HUES6 (cell line): ENCODE data around the gene DKKL1.

Experiments used
- H3K27ac ChIP-seq: 2 replicates; pipeline ENCODE4 v1.7.0; 2013; ENCODE audit warnings: low read depth, mild to moderate bottlenecking, low read length, inconsistent platforms
- H3K27me3 ChIP-seq: 2 replicates; pipeline ENCODE4 v1.6.1; 2013; ENCODE audit warnings: low read length; ENCODE audit not compliant: control insufficient read depth, insufficient read depth
- H3K36me3 ChIP-seq: 2 replicates; pipeline ENCODE4 v1.6.1; 2013; ENCODE audit warnings: low read length; ENCODE audit not compliant: control insufficient read depth, insufficient read depth
- H3K4me1 ChIP-seq: 2 replicates; pipeline ENCODE4 v1.6.1; 2013; ENCODE audit warnings: low read length; ENCODE audit not compliant: control insufficient read depth, insufficient read depth
- H3K4me3 ChIP-seq: 2 replicates; pipeline ENCODE4 v1.5.1; 2013; ENCODE audit warnings: low read depth, low read length
- H3K9ac ChIP-seq: one replicate; pipeline ENCODE4 v1.6.1; 2013; ENCODE audit warnings: mild to moderate bottlenecking, low read length
- H3K9me3 ChIP-seq: 2 replicates; pipeline ENCODE4 v1.6.1; 2013; ENCODE audit warnings: low read depth, low read length; ENCODE audit not compliant: control insufficient read depth, insufficient read depth

The DKKL1 gene

GRCh38 chr19:49417088-49417487 is 53.4 kb downstream of the DKKL1 start:
- Histone ChIP-seq H3K9me3 (no peaks in the 10 kb centered on the region), H3K4me1 (peaks cover 38% of the 10 kb centered on the region), H3K4me3 (no peak overlapping the region), H3K27ac (no peak overlapping the region), H3K27me3 (peaks cover 29% of the 10 kb centered on the region), H3K36me3 (no peaks in the 10 kb centered on the region), H3K9ac (no peak overlapping the region)

GRCh38 chr19:49418511-49418910 is 54.8 kb downstream of the DKKL1 start:
- Histone ChIP-seq H3K27ac (no peak overlapping the region), H3K27me3 (peaks cover 43% of the 10 kb centered on the region), H3K36me3 (no peaks in the 10 kb centered on the region), H3K9ac (no peak overlapping the region), H3K4me3 (no peak overlapping the region), H3K4me1 (peaks cover 33% of the 10 kb centered on the region), H3K9me3 (no peaks in the 10 kb centered on the region)

GRCh38 chr19:49419173-49419572 is 55.5 kb downstream of the DKKL1 start:
- Histone ChIP-seq H3K36me3 (no peaks in the 10 kb centered on the region), H3K4me3 (no peak overlapping the region), H3K9me3 (no peaks in the 10 kb centered on the region), H3K27me3 (peaks cover 49% of the 10 kb centered on the region), H3K27ac (no peak overlapping the region), H3K4me1 (peaks cover 35% of the 10 kb centered on the region), H3K9ac (no peak overlapping the region)

GRCh38 chr19:49420227-49420626 is 56.5 kb downstream of the DKKL1 start:
- no peak overlapping the region for H3K9ac ChIP-seq
- no peak overlapping the region for H3K27ac ChIP-seq
- peaks cover 33% of the 10 kb centered on the region for H3K4me1 ChIP-seq
- H3K9me3 ChIP-seq: no peaks in the 10 kb centered on the region
- peaks cover 60% of the 10 kb centered on the region for H3K27me3 ChIP-seq
- no peak overlapping the region for H3K4me3 ChIP-seq
- H3K36me3 ChIP-seq: no peaks in the 10 kb centered on the region

GRCh38 chr19:49421039-49421877 is 57.6 kb downstream of the DKKL1 start:
- H3K27ac ChIP-seq: no peak overlapping the region
- peak overlapping the region; percentile 35 for H3K4me3 ChIP-seq
- H3K9ac ChIP-seq: no peak overlapping the region
- H3K4me1 ChIP-seq: peaks cover 35% of the 10 kb centered on the region
- H3K27me3 ChIP-seq: peaks cover 70% of the 10 kb centered on the region
- no peaks in the 10 kb centered on the region for H3K36me3 ChIP-seq
- no peaks in the 10 kb centered on the region for H3K9me3 ChIP-seq

- Histone ChIP-seq H3K9me3 (no peaks in the 10 kb centered on the region), H3K36me3 (no peaks in the 10 kb centered on the region), H3K4me1 (peaks cover 38% of the 10 kb centered on the region), H3K4me3 (no peak overlapping the region), H3K27me3 (peaks cover 76% of the 10 kb centered on the region), H3K27ac (no peak overlapping the region), H3K9ac (no peak overlapping the region)
Measured at GRCh38 chr19:49421878-49422202, 58.2 kb downstream of the DKKL1 start.

- no peaks in the 10 kb centered on the region for H3K9me3 ChIP-seq
- no peaks in the 10 kb centered on the region for H3K36me3 ChIP-seq
- H3K9ac ChIP-seq: no peak overlapping the region
- H3K4me1 ChIP-seq: peaks cover 35% of the 10 kb centered on the region
- H3K27ac ChIP-seq: no peak overlapping the region
- H3K4me3 ChIP-seq: peak overlapping the region; percentile 51
- H3K27me3 ChIP-seq: peaks cover 83% of the 10 kb centered on the region
Measured at GRCh38 chr19:49422407-49423070, 58.9 kb downstream of the DKKL1 start.

GRCh38 chr19:49423071-49423984 is 59.7 kb downstream of the DKKL1 start, which contains the start of gene PTH2:
Gene PTH2 (minus strand): TSS chr19:49423441. CDS start chr19:49423339, 102 bp downstream.
- H3K36me3 ChIP-seq: no peaks in the 10 kb centered on the region
- H3K4me3 ChIP-seq: peak within 1 kb of the TSS; percentile 51
- H3K9ac ChIP-seq: no peak within 1 kb of the TSS
- no peaks in the 10 kb centered on the region for H3K9me3 ChIP-seq
- no peak within 1 kb of the TSS for H3K27ac ChIP-seq
- H3K27me3 ChIP-seq: peaks cover 86% of the 10 kb centered on the region
- peaks cover 39% of the 10 kb centered on the region for H3K4me1 ChIP-seq

- no peaks in the 10 kb centered on the region for H3K9me3 ChIP-seq
- no peak overlapping the region for H3K27ac ChIP-seq
- peaks cover 92% of the 10 kb centered on the region for H3K27me3 ChIP-seq
Measured at GRCh38 chr19:49423985-49424303, 60.3 kb downstream of the DKKL1 start.

More at GRCh38 chr19:49423985-49424303, 60.3 kb downstream of the DKKL1 start:
- H3K4me1 ChIP-seq: peaks cover 42% of the 10 kb centered on the region
- peak overlapping the region; percentile 51; the same call in 1 of the 2 replicates for H3K4me3 ChIP-seq
- no peak overlapping the region for H3K9ac ChIP-seq
- H3K36me3 ChIP-seq: no peaks in the 10 kb centered on the region
